Embryonic facial prominence (tissue), 1 donor: ENCODE measurements around the gene DSCAM.

Experiments used
- DNase-seq: peaks from one replicate; pipeline ENCODE4 v3.0.0-alpha.2; 2016; ENCODE audit errors: extremely low spot score

Gene DSCAM

GRCh38 chr21:40768056-40768455, 78.9 kb downstream of the DSCAM start:
- no peak for DNase-seq

DNA sequence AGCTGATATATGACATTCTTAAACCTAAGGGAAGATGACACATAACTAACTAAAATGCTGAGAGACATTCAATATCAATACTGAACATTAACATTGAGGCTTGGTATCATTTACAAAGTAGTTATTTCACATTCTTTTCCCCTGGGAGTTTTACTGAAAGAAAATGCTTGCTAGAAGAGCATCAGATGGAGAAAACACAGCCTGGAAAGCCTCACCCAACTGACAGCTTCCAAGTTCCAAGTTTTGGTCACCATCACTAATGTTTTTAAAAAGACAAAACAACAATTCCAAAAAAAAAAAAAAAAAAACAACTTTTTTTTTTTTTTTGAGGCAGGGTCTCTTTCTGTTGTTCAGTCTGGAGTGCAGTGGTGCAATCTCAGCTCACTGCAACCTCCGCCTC, 80.6 kb downstream of the DSCAM start:
- no peak for DNase-seq

DNA sequence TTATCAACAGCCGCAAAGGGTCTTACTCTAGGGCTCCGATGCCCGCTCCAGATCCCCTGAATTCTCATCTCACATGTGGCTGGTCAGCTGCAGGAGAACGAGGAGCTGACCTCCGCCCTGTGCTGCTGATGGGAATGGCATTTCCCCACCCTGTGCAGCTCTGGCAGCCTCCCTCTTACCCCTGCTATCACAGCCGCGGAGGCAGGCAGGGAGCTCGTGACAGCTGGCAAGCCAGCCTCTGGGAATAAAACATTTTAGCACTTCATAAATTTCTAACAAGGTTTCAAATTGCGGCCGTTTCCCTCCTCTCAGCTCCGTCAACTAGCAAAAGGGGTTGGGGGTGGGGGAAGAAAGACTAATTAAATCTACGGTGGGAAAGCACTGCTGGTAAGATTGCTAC, 81.1 kb downstream of the DSCAM start:
- DNase-seq: no peak

DNA sequence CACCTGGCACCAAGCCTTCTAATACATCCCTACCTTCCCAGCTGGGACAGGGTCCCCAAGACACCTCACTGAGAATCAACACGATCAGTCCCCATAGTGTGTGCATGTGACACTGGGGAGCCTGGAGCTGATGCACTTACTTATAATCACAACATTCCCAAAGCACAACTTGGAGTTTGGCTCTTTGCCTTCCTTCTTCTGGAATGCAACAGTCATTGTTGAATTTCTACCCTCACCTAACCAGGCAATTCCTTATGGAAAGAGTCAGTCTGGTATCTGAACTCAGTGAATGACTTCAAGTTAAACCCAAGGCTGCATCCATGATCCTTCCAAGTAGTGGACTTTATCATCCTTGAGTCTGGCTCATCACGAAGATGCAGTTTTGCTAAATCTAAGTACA, 86.1 kb downstream of the DSCAM start:
- DNase-seq: no peak

GRCh38 chr21:40759061-40759460, 87.9 kb downstream of the DSCAM start:
- DNase-seq: no peak

- DNase-seq: no peak
Measured at GRCh38 chr21:40757366-40757765, 89.6 kb downstream of the DSCAM start.

DNA sequence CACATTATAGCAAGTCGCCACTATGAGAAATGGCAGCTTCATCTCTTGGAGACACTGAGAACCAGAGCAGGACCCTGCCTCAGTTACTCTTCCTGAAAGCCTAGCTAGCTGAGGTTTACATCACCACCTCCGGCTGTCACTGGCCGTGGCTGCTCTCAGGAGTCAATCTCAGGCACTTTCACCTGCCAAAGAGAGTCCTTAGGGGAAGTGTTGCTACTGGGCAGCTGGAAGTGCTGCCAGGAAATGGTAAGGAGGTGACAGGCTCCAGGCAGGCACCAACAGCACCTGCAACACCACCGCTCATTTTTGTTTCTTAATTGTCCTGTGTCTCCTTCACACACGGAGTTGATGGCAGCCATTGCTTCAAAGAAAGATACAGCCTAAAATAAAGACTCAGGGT, 92.5 kb downstream of the DSCAM start:
- DNase-seq: no peak

GRCh38 chr21:40753756-40754155, 93.2 kb downstream of the DSCAM start:
- DNase-seq: no peak

GRCh38 chr21:40752125-40752524, 94.8 kb downstream of the DSCAM start:
- no peak for DNase-seq

DNA sequence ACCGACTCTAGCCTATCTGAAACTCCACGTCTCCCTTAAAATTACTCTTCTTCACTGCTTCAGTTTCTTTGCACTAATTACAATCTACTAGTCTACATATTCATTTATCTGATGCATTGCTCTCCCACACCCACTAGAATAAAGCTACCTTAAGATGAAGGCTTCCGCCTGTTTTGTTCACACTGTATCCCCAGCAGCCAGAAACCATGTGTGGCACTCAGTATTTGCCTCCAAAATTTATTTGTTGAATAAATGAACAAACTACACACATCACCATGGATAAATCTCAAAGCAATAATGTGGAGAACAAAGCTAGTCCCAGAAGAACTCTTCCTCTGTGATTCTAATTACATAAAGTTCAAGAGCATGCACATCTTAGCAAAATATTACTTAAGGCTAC, 95.7 kb downstream of the DSCAM start:
- no peak for DNase-seq

GRCh38 chr21:40736145-40736544, 110.8 kb downstream of the DSCAM start:
- DNase-seq: no peak

- no peak for DNase-seq
Measured at GRCh38 chr21:40733024-40733397, 113.9 kb downstream of the DSCAM start.

GRCh38 chr21:40732253-40733023, 114.5 kb downstream of the DSCAM start:
- no peak for DNase-seq

GRCh38 chr21:40731206-40731605, 115.8 kb downstream of the DSCAM start:
- no peak for DNase-seq

- DNase-seq: no peak
Measured at GRCh38 chr21:40730426-40730800, 116.5 kb downstream of the DSCAM start.

DNA sequence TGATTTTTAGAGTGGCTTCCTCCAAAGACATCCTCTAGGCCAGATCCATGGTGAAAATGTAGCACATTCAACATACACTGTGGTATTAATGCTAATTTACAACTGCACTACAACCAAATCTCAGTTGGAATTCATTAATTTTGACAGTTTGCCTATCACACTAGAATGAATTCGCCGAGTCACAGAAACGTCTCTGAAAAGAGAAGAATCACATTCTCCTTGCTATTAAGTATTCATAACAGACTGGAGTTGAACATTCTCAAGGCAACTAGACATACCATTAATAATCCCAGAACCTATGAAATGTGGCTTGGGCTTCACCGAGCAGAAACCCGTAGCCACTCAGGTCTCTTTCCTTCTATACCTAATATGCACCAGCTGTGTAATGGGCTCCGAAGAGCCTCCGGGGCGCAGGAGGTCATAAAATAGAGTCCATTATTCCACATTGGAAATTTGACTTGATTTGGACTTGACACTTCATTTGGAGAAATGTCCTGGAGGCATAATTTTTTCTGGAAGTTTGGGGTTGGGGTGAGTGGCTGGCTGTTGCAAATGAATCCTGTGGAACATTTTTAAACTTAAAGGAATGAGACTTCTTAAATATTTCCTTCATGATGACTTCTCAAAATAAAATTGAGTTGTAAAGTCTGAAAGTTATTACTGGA, 117.1 kb downstream of the DSCAM start:
- no peak for DNase-seq

DNA sequence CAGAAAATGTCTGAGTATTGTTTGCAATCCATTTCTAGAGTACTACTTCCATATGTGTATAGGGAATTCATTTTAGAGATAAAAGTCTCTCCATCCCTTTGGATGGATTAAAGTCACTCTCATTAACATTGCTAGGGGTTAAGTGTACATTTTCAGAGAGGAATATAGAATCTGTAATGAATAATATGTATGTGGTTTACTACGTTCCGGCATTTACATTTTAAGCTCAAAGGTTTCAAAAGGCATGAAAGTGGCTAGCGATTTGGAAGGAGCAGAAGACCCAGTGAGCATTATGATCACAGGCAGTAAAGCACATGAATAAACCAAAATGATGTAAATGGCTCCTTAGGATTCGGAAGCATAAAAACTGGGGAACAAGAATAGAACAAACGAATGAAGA, 123.0 kb downstream of the DSCAM start:
- DNase-seq: no peak

DNA sequence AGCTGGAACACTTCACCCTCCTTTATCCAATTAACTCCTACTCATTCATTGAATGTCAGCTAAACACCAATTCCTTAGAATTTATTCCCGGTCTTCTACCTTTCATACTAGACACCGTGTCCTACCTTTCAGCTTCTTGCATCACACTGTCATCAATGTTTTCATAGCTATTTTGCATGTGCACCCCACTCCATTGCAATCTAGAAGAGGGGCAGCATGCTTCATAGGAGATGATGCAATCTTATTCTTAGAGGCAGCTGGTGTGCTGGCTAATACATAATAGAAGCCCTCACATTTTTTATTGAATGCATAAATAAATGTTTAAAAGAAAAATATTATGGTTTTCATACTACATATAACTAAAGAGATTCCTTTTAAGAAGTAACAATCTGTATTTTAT, 123.6 kb downstream of the DSCAM start:
- DNase-seq: no peak

- no peak for DNase-seq
Measured at GRCh38 chr21:40719615-40720014, 127.3 kb downstream of the DSCAM start.

DNA sequence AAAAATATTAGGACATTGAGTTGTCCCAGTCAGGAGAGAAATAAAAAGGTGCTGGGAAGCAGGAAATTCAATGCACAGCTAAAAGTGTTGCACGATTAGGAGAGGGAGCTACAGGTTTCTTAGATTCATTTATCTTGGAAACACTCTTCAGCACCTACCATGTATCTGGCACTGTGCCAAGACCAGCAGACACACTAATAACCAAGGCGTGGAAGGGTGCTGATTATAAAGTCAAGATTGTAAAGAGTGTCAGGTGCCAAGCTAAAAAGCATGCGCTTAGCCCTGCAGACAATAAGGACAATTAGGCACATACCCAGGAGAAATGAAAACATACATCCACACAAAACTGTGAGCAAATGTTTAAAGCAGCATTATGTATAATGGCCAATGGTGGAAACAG, 129.9 kb downstream of the DSCAM start:
- DNase-seq: no peak

- DNase-seq: no peak
Measured at GRCh38 chr21:40714536-40714935, 132.4 kb downstream of the DSCAM start.

GRCh38 chr21:40707656-40708244, 139.2 kb downstream of the DSCAM start:
- DNase-seq: no peak
